Prostate gland (tissue), 2 donors: ENCODE data around the gene BTBD9. TPM values are rescaled to one million over a fixed set of nuclear protein-coding genes. Genes with fewer than 3 reads are reported as not detected.

Experiments used
- DNase-seq: peaks from one replicate; pipeline ENCODE4 v3.0.0-alpha.2; 2019; ENCODE audit warnings: low spot score
- H3K27ac ChIP-seq, 2 donors: fragments of 200-600 bp; sonication (generic); 2 replicates each; pipeline ENCODE4 v1.5.1; 2017 to 2019
- H3K27me3 ChIP-seq: fragments of 200-600 bp; sonication (generic); replicated peaks from 2 replicates; pipeline ENCODE4 v1.5.1; 2019; ENCODE audit not compliant: insufficient read depth
- H3K36me3 ChIP-seq, 2 donors: fragments of 200-600 bp; sonication (generic); 1 replicate in 1 of 2; 2 replicates in 1 of 2; pipeline versions ENCODE4 v1.5.1 to v1.8.1; 2017 to 2019
- H3K4me1 ChIP-seq: fragments of 200-600 bp; sonication (generic); replicated peaks from 2 replicates; pipeline ENCODE4 v1.5.1; 2019
- H3K4me3 ChIP-seq, 2 donors: fragments of 200-600 bp; sonication (generic); 2 replicates each; pipeline ENCODE4 v1.5.1; 2017 to 2019
- H3K9me3 ChIP-seq: fragments of 200-600 bp; sonication (generic); 2 replicates; pipeline ENCODE4 v1.5.1; 2017
- POLR2A ChIP-seq: fragments of 450-650 bp; IDR thresholded peaks from one replicate; pipeline ENCODE4 v1.6.1; 2016; ENCODE audit warnings: antibody characterized with exemption, mild to moderate bottlenecking
- POLR2AphosphoS5 ChIP-seq: sonication (generic); formaldehyde crosslinking; IDR thresholded peaks from one replicate; pipeline ENCODE4 v1.6.1; 2017; ENCODE audit warnings: antibody characterized with exemption
- WGBS: methylation state at CpG from one replicate; pipeline ENCODE4 v1.1.5; 2018; 5-methylcytosine and 5-hydroxymethylcytosine counted together
- intact Hi-C: fragments of 100-400 bp; cut with DNase I; formaldehyde crosslinking; loops from one replicate; pipeline ENCODE4 v1.14.2; 2022
- total RNA-seq, 2 donors: library from RNA; depleted of rRNA; stranded (reverse); fragments of >200 nt; gene quantifications; one replicate each; pipeline ENCODE4 v1.1.0, GENCODE V29; 2016
- TF ChIP-seq, protein P1 (sequence below), 4 experiments: fragments of 200-600 bp in 2 of 4; fragments of 450-650 bp in 2 of 4; sonication (generic) in 2 of 4; IDR thresholded peaks; 1 replicate in 3 of 4; 2 replicates in 1 of 4; pipeline ENCODE4 v1.5.1; 2016 to 2019; ENCODE audit warnings: antibody characterized with exemption in 4 of 4, mild to moderate bottlenecking in 2 of 4, moderate library complexity in 2 of 4

Gene BTBD9
- total RNA-seq, 2 donors from 2014 or later: 11.2 to 17.4 TPM

DNA sequence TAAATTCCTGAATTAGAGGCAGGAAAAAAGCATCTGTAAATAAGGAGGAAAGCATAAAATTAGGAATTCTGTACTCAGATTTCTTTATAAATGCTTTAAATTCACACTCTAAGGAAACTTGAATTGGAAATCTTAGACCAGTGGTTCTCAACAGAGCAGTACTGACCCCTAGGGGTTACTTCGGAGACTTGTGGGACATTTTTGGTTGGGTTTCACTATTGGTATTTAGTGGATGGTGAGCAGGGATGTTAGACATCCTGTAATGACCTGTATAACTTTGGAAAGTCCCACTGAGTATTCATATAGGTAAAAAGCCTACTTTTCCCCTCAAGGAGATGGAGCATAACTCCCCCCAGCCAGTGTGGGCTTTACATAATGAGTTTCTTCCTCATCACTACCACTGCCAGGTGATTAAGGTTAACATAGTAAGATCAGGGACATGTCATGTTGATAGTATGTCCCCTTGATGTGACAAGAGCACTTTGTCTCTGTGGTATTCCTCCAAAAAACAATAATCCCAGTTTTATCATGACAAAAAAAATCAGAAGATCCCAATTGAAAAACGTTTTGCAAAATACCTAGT, 32.2 kb upstream of the BTBD9 start:
- Histone ChIP-seq H3K9me3 (no peaks in the 10 kb centered on the region), H3K4me3 (no peak overlapping the region), H3K27ac (no peak overlapping the region), H3K27me3 (no peaks in the 10 kb centered on the region), H3K36me3 (no peaks in the 10 kb centered on the region), H3K4me1 (no peaks in the 10 kb centered on the region)
- DNase-seq: peak; percentile 10
- TF ChIP-seq POLR2A: no peak
- TF ChIP-seq, protein P1, sequence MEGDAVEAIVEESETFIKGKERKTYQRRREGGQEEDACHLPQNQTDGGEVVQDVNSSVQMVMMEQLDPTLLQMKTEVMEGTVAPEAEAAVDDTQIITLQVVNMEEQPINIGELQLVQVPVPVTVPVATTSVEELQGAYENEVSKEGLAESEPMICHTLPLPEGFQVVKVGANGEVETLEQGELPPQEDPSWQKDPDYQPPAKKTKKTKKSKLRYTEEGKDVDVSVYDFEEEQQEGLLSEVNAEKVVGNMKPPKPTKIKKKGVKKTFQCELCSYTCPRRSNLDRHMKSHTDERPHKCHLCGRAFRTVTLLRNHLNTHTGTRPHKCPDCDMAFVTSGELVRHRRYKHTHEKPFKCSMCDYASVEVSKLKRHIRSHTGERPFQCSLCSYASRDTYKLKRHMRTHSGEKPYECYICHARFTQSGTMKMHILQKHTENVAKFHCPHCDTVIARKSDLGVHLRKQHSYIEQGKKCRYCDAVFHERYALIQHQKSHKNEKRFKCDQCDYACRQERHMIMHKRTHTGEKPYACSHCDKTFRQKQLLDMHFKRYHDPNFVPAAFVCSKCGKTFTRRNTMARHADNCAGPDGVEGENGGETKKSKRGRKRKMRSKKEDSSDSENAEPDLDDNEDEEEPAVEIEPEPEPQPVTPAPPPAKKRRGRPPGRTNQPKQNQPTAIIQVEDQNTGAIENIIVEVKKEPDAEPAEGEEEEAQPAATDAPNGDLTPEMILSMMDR (IDR thresholded peaks at IDR 0.05): peak in 3 of 4 experiments; percentile 47 to 54 (median 51)
- intact Hi-C loops: no loop called here
- 11% methylated on average over 2 of the region's 2 CpGs for WGBS

DNA sequence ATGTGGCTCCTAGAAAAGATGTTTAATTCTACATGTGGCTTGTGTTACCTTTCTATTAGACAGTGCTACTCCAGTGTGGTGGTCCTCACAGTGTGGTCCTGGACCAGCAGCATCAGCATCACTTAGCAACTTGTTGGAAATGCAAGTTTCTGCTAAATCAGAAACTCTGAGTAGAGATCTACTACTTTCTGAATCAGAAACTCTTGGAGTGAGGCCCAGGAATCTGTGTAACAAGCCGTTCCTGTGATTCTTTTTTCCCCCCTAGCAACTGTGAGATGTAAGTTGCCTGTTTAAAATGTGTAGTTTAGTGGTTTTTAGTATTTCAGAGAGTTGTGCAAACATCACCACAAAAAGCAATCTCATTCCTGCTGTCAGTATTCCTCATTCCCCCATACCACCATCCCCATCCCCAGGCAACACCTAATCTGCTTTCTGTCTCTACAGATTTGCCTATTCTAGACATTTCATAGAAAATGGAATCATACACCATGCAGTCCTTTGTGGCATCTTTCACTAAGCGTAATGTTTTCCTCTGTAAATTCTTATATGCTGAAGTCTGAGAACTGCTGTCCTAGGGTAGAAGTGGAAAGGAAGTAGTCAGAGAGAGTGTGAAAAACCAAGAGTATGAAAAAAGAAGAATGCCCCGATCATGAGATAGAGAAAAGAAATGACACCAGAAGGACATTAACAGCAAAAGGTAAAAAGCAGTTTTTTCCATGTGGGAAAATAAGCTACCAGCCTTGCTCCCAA, 18.9 kb upstream of the BTBD9 start:
- H3K27ac ChIP-seq: no peak overlapping the region
- no peaks in the 10 kb centered on the region for H3K36me3 ChIP-seq
- no peak overlapping the region for H3K4me3 ChIP-seq
- 93% methylated on average over 3 of the region's 3 CpGs for WGBS
- intact Hi-C loops: no loop called here
- no peak for DNase-seq
- TF ChIP-seq, protein P1 (IDR thresholded peaks at IDR 0.05): no peak
- TF ChIP-seq POLR2AphosphoS5 (no peak), POLR2A (no peak)
- H3K4me1 ChIP-seq: no peaks in the 10 kb centered on the region
- no peaks in the 10 kb centered on the region for H3K27me3 ChIP-seq
- no peaks in the 10 kb centered on the region for H3K9me3 ChIP-seq

DNA sequence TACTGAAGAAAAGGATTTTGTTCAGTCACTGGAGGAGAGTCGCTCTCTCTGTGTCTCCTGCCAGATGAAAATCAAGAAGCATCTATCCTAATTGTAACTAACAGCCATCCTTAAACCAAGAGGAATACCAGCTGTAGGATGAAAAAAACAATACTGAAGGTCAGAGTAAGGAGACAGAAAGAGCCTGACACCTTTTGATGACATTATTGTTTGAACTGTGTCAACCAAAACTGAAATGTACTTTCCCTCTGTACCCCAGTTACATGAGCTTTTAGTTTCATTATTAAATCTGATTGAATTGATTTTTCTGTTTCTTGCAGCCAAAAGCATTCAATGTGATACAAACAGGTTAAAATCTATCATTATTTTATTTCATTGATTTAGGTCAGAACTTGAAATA, 17.2 kb upstream of the BTBD9 start:
- TF ChIP-seq POLR2AphosphoS5: no peak
- TF ChIP-seq POLR2A: no peak
- TF ChIP-seq, protein P1 (IDR thresholded peaks at IDR 0.05): no peak
- no peak for DNase-seq
- no peak overlapping the region for H3K4me3 ChIP-seq
- no peaks in the 10 kb centered on the region for H3K36me3 ChIP-seq
- no peaks in the 10 kb centered on the region for H3K9me3 ChIP-seq
- no peaks in the 10 kb centered on the region for H3K4me1 ChIP-seq
- intact Hi-C loops: no loop called here
- H3K27ac ChIP-seq: no peak overlapping the region
- H3K27me3 ChIP-seq: no peaks in the 10 kb centered on the region
- WGBS: 96% methylated on average over 1 of the region's 1 CpG

DNA sequence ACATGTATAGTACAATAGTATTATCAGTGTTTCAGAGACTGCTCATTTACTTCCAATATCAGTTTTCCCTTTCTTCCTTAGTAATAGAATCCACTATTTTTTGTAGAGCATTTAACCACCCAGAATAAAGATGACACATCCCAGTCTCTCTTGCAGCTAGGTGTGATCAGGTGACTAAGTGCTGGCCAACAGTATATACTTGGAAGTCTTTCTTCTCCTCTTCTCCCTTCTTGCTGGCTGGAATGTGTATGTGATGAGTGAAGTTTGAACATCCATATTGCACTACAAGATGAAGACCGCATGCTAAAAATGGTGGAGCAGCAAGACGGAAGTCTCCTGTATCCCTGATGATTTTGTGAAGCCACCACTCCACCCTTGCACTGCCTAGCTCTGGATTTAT, 14.5 kb upstream of the BTBD9 start:
- intact Hi-C loops: no loop called here

More for the DNA sequence above, 14.5 kb upstream of the BTBD9 start:
- Histone ChIP-seq H3K27me3 (no peaks in the 10 kb centered on the region), H3K9me3 (no peaks in the 10 kb centered on the region), H3K27ac (no peak overlapping the region), H3K36me3 (no peaks in the 10 kb centered on the region), H3K4me3 (no peak overlapping the region), H3K4me1 (no peaks in the 10 kb centered on the region)
- TF ChIP-seq, protein P1 (IDR thresholded peaks at IDR 0.05): no peak
- TF ChIP-seq POLR2A (no peak), POLR2AphosphoS5 (no peak)
- DNase-seq: no peak
- WGBS: 92% methylated on average over 2 of the region's 2 CpGs
